Measurements from ENCODE around the gene ARPC2. TPM values are rescaled to one million over a fixed set of nuclear protein-coding genes. Genes with fewer than 3 reads are reported as not detected.

The ARPC2 gene
- total RNA-seq, 2 experiments from 2014 or later: 461 to 475 TPM

DNA sequence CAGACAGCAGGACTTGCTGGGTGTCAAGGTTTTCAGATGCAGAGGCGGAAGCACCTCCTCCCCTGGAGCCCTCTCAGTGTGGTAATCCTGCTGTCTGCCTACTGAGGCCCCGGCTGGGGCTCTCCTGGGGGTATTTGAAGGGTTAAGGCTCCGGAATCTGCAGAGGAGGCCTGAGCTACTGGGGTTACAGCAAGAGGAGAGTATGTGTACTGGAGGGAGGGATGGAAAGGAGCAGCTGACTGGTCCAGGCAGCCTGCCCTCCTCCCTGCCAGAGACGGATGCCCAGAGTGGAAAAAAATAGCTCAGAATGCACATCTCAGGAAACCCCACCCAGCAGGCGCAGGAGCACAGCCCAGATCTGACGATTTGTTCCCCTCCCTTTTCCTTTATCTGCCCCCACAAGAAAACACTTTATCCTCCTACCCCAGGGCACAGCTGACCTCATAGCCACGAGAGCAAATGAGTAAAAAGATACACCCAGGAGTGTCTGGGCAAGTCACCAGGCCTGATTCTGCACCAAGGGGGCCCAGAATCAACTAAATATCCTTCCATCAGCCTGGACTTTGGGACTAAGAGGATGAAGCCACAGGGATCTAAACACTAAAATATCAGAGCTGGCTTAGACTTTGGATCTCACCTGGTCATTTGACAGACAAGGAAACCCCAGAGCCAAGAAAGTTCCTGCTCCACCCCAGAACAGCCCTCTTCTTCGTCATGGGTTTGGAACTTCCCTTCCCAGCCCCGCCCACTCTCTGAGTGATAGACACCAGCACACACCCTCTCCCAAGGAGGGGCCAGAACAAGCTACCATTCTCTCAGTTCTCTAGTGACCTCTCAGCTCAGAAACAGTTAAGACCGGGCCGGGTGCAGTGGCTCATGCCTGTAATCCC, 69.8 kb downstream of the ARPC2 start:
- H3K9me3 Mint-ChIP-seq: no peaks in the 10 kb centered on the region
- CTCF ChIA-PET: interaction anchor here (0.5 to 12.5 kb wide), 8 partner anchors 14 to 406 kb away, joined by 3 to 214 read pairs (median 4); partner anchors contain the start of genes AAMP and PNKD
- H3K4me1 Mint-ChIP-seq (ENCODE audit: low read depth): peaks cover 73% of the 10 kb centered on the region
- H3K4me3 Mint-ChIP-seq: peak overlapping the region; percentile 80
- H3K27ac Mint-ChIP-seq: peak overlapping the region; percentile 98
- no peaks in the 10 kb centered on the region for H3K27me3 Mint-ChIP-seq (ENCODE audit: low read depth)
- H3K36me3 Mint-ChIP-seq (ENCODE audit: low read depth): peaks cover 4% of the 10 kb centered on the region
- peak; percentile 95 for DNase-seq
- intact Hi-C loops (cut with micrococcal nuclease): loop anchor here (1.0 to 10.0 kb wide), 9 partner anchors 17 to 968 kb away; partner anchors contain the start of genes AAMP, CNOT9, PNKD and TTLL4

- DNase-seq: peak; percentile 26
- H3K36me3 Mint-ChIP-seq (ENCODE audit: low read depth): peaks cover 1% of the 10 kb centered on the region
- no peaks in the 10 kb centered on the region for H3K27me3 Mint-ChIP-seq (ENCODE audit: low read depth)
- CTCF ChIA-PET: interaction anchor here (1.0 to 12.5 kb wide), 7 partner anchors 10 to 106 kb away, joined by 3 to 214 read pairs (median 8); partner anchors contain the start of genes AAMP, CATIP and PNKD
- peak overlapping the region; percentile 78 for H3K4me3 Mint-ChIP-seq
- peak overlapping the region; percentile 94 for H3K27ac Mint-ChIP-seq
- H3K9me3 Mint-ChIP-seq: no peaks in the 10 kb centered on the region
- intact Hi-C loops (cut with micrococcal nuclease): loop anchor here (5.0 to 10.0 kb wide), 2 partner anchors 78 to 965 kb away; partner anchors contain the start of genes TUBA4A and TUBA4B
- H3K4me1 Mint-ChIP-seq (ENCODE audit: low read depth): peaks cover 69% of the 10 kb centered on the region
Measured at GRCh38 chr2:218289639-218290315, 72.8 kb downstream of the ARPC2 start.

- DNase-seq: peak; percentile 62
- H3K4me1 Mint-ChIP-seq (ENCODE audit: low read depth): peaks cover 61% of the 10 kb centered on the region
- intact Hi-C loops (cut with micrococcal nuclease): loop anchor here (1.0 to 5.0 kb wide), 3 partner anchors 20 to 278 kb away; partner anchors contain the start of genes AAMP, CNOT9, PNKD and USP37
- no peaks in the 10 kb centered on the region for H3K27me3 Mint-ChIP-seq (ENCODE audit: low read depth)
- H3K27ac Mint-ChIP-seq: peak overlapping the region; percentile 94
- peak overlapping the region; percentile 78 for H3K4me3 Mint-ChIP-seq
- CTCF ChIA-PET: interaction anchor here (0.6 to 12.5 kb wide), 10 partner anchors 9 to 292 kb away, joined by 3 to 214 read pairs (median 6); partner anchors contain the start of genes AAMP, CATIP and PNKD
- peaks cover 1% of the 10 kb centered on the region for H3K36me3 Mint-ChIP-seq (ENCODE audit: low read depth)
- no peaks in the 10 kb centered on the region for H3K9me3 Mint-ChIP-seq
Measured at GRCh38 chr2:218290316-218291261, 73.6 kb downstream of the ARPC2 start.

- Mint-ChIP-seq H3K4me3 (peak overlapping the region; percentile 78), H3K4me1 (ENCODE audit: low read depth) (peaks cover 52% of the 10 kb centered on the region), H3K9me3 (no peaks in the 10 kb centered on the region), H3K36me3 (ENCODE audit: low read depth) (peaks cover 1% of the 10 kb centered on the region), H3K27me3 (ENCODE audit: low read depth) (no peaks in the 10 kb centered on the region), H3K27ac (peak overlapping the region; percentile 94)
- DNase-seq: peak; percentile 42
- intact Hi-C loops (cut with micrococcal nuclease): loop anchor here (1.0 to 5.0 kb wide), 6 partner anchors 21 to 367 kb away; partner anchors contain the start of genes AAMP, BCS1L, CNOT9 and PNKD
- CTCF ChIA-PET: interaction anchor here (1.0 to 12.5 kb wide), 8 partner anchors 10 to 143 kb away, joined by 3 to 214 read pairs (median 8); partner anchors contain the start of genes AAMP, CATIP and PNKD
Measured at GRCh38 chr2:218291318-218292047, 74.5 kb downstream of the ARPC2 start.

DNA sequence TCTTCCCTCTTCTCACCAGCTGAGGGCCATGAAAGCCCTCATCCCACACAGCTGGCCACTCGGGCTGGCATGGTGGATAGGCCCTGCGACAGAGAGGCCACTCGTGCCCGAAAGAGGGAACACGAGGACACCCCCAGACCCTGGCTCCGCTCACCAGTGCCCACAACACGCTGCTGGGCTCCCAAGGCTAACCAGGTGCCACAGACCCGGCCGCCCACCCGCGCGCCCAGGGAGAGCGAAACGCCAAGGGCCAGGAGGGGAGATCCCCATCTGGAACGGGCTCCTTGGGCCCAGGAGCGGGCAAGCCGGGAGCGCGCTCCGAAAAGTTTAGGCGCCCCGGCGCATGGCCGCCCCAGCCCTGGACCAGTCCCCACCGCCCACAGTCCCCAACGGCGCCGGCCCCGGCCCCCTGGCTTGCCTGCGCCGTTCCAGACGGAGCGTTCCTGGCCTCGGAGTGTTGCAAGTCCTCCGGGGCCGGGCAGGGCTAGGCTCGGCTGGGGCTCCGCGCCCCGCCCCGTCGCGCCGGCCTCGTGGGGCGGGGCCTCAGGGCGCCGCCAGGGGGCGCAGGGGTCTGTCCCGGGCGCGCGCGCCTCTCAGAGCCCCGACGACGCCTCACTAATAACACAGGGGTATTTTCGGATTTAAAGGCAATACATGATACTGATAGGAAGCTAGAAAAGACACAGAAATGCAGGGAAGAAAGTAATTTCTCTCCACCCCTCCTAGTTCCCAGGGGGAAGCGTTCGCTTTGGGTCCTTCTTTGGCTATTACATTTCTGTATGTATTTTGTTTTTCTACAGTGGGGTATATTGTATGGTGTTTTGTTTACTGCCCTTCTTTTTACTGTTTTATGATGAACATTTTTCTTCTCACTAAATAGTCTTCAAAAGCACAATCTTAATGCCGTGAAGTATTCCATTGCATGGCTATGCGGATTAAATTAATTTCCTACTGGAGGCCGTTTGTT, 75.3 kb downstream of the ARPC2 start, which contains the start of gene TMBIM1:
Gene TMBIM1, minus strand, starts transcription at position 456 of the 967 bp plus-strand sequence. CDS start 10,362 bp downstream, outside the sequence.
- H3K9me3 Mint-ChIP-seq: no peaks in the 10 kb centered on the region
- H3K36me3 Mint-ChIP-seq (ENCODE audit: low read depth): peaks cover 1% of the 10 kb centered on the region
- CTCF ChIA-PET: interaction anchor here (0.6 to 12.5 kb wide), 10 partner anchors 9 to 105 kb away, joined by 3 to 214 read pairs (median 8); partner anchors contain the start of genes AAMP, CATIP and PNKD
- intact Hi-C loops (cut with micrococcal nuclease): loop anchor here (1.0 to 5.0 kb wide), 4 partner anchors 75 to 366 kb away; partner anchors contain the start of genes BCS1L and ZNF142
- H3K27ac Mint-ChIP-seq: peak within 1 kb of the TSS; percentile 94
- no peaks in the 10 kb centered on the region for H3K27me3 Mint-ChIP-seq (ENCODE audit: low read depth)
- peak within 1 kb of the TSS; percentile 78 for H3K4me3 Mint-ChIP-seq
- H3K4me1 Mint-ChIP-seq (ENCODE audit: low read depth): peaks cover 46% of the 10 kb centered on the region
- DNase-seq: peak; percentile 75

GRCh38 chr2:218293715-218294429, 76.9 kb downstream of the ARPC2 start:
- CTCF ChIA-PET: interaction anchor here (0.6 to 4.3 kb wide), 7 partner anchors 8 to 1075 kb away, joined by 4 to 32 read pairs (median 7); partner anchors contain the start of genes AAMP, CATIP and PNKD
- H3K27ac Mint-ChIP-seq: no peak overlapping the region
- peaks cover 33% of the 10 kb centered on the region for H3K4me1 Mint-ChIP-seq (ENCODE audit: low read depth)
- intact Hi-C loops (cut with micrococcal nuclease): loop anchor here (2.0 to 5.0 kb wide), 2 partner anchors 73 to 365 kb away; partner anchors contain the start of genes BCS1L and ZNF142
- no peak overlapping the region for H3K4me3 Mint-ChIP-seq
- DNase-seq: no peak
- no peaks in the 10 kb centered on the region for H3K27me3 Mint-ChIP-seq (ENCODE audit: low read depth)
- H3K36me3 Mint-ChIP-seq (ENCODE audit: low read depth): no peaks in the 10 kb centered on the region
- H3K9me3 Mint-ChIP-seq: no peaks in the 10 kb centered on the region

DNA sequence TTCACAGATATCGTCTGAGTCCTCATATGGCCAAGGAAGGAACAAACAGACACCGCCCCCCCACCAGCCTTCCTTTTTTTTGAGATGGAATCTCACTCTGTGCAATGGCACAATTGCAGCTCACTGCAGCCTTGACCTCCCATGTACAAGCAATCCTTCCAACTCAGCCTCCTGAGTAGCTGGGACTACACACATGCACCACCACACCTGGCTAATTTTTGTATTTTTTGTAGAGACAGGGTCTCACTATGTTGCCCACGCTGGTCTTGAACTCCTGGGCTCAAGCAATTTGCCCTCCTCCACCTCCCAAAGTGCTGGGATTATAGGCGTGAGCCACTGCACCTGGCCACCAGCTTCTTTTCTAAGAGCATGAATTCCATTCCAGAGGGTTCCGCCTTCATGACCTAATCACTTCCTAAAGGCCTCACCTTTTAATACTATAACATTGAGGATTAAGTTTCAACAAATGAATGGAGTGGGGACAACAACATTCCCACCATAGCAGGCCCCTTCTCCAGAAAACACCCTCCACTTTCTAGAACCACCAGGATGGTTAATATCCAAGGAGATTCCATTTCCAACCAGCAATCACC, 77.5 kb downstream of the ARPC2 start:
- Mint-ChIP-seq H3K9me3 (no peaks in the 10 kb centered on the region), H3K27ac (no peak overlapping the region), H3K27me3 (ENCODE audit: low read depth) (no peaks in the 10 kb centered on the region), H3K36me3 (ENCODE audit: low read depth) (no peaks in the 10 kb centered on the region), H3K4me1 (ENCODE audit: low read depth) (peaks cover 28% of the 10 kb centered on the region), H3K4me3 (no peak overlapping the region)
- CTCF ChIA-PET: interaction anchor here (0.6 to 4.3 kb wide), 6 partner anchors 14 to 1075 kb away, joined by 3 to 32 read pairs (median 7); partner anchors contain the start of gene CATIP
- intact Hi-C loops (cut with micrococcal nuclease): loop anchor here (5.0 kb wide), 1 partner anchor 73 kb away; no protein-coding TSS in a partner anchor
- DNase-seq: no peak

DNA sequence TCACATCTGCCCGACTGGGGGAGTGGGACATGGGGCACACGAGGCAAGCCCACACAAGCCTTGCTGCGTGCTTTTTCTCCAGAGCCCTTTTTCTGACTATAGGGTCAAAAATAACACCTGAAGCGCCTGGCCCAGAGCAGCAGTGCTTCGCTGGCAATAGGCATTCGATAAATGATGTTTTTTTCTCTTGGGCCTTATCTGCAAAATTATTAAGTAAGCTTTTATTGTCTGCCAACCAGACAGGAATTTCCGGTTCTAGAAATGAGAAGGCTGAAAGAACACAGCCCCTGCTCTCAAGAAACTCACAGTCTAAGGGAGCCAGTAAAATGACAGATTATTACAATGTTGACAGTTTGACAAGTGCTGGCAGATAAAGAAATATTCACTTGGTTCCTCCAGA, 78.0 kb downstream of the ARPC2 start:
- no peak overlapping the region for H3K4me3 Mint-ChIP-seq
- no peaks in the 10 kb centered on the region for H3K9me3 Mint-ChIP-seq
- DNase-seq: no peak
- no peaks in the 10 kb centered on the region for H3K36me3 Mint-ChIP-seq (ENCODE audit: low read depth)
- intact Hi-C loops (cut with micrococcal nuclease): no loop called here
- peaks cover 23% of the 10 kb centered on the region for H3K4me1 Mint-ChIP-seq (ENCODE audit: low read depth)
- H3K27ac Mint-ChIP-seq: no peak overlapping the region
- H3K27me3 Mint-ChIP-seq (ENCODE audit: low read depth): no peaks in the 10 kb centered on the region
- CTCF ChIA-PET: interaction anchor here (0.7 to 4.3 kb wide), 5 partner anchors 14 to 86 kb away, joined by 3 to 32 read pairs (median 7); partner anchors contain the start of gene CATIP

DNA sequence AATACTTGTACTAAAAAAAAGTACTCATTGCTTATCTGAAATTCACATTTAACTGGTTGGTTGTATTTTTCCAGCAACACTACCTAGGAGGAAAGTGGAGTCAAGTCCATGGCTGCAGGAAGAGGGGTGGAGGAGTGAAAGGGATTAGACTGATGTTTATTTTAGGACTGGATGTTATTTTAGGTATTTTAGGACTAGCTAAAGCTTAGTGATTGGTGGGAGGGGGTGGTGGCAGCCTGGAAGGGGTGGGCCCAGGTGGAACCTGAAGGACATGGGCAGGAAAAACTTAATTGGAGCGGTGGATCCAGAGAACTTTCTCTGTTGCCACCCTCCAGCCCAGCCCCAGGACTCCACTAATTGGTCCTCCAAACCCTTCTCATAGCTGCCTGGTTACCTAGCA, 79.2 kb downstream of the ARPC2 start:
- Mint-ChIP-seq H3K4me3 (no peak overlapping the region), H3K27ac (no peak overlapping the region), H3K27me3 (ENCODE audit: low read depth) (no peaks in the 10 kb centered on the region), H3K4me1 (ENCODE audit: low read depth) (peaks cover 14% of the 10 kb centered on the region), H3K9me3 (no peaks in the 10 kb centered on the region), H3K36me3 (ENCODE audit: low read depth) (no peaks in the 10 kb centered on the region)
- no peak for DNase-seq
- CTCF ChIA-PET: interaction anchor here (0.6 to 4.3 kb wide), 5 partner anchors 11 to 100 kb away, joined by 3 to 32 read pairs (median 5); partner anchors contain the start of gene CATIP
- intact Hi-C loops (cut with micrococcal nuclease): no loop called here
